Osteocyte (in vitro differentiated cells): ENCODE measurements around the gene EXOC3L4. TPM values are rescaled to one million over a fixed set of nuclear protein-coding genes. Genes with fewer than 3 reads are reported as not detected.

ENCODE experiments used
- DNase-seq: peaks from one replicate; pipeline ENCODE4 v3.0.0; 2021; ENCODE audit warnings: mixed read lengths; ENCODE audit not compliant: unreplicated experiment; ENCODE audit errors: extremely low spot score
- H3K27ac Mint-ChIP-seq: one replicate; pipeline ENCODE4 v1.8.0; 2021; ENCODE audit warnings: mild to moderate bottlenecking, mixed read lengths; ENCODE audit not compliant: unreplicated experiment
- H3K27me3 Mint-ChIP-seq: one replicate; pipeline ENCODE4 v1.8.0; 2021; ENCODE audit warnings: mixed read lengths; ENCODE audit not compliant: unreplicated experiment
- H3K36me3 Mint-ChIP-seq: one replicate; pipeline ENCODE4 v1.8.0; 2021; ENCODE audit warnings: mixed read lengths; ENCODE audit not compliant: unreplicated experiment
- H3K4me1 Mint-ChIP-seq: one replicate; pipeline ENCODE4 v1.8.0; 2021; ENCODE audit warnings: mixed read lengths; ENCODE audit not compliant: unreplicated experiment
- H3K4me3 Mint-ChIP-seq: one replicate; pipeline ENCODE4 v1.8.0; 2021; ENCODE audit warnings: mild to moderate bottlenecking, moderate library complexity, mixed read lengths; ENCODE audit not compliant: unreplicated experiment
- H3K9me3 Mint-ChIP-seq: one replicate; pipeline ENCODE4 v1.8.0; 2021; ENCODE audit warnings: mixed read lengths; ENCODE audit not compliant: unreplicated experiment
- CTCF ChIP-seq: fragments of 200-600 bp; sonication (generic); IDR thresholded peaks from 2 replicates; pipeline ENCODE4 v1.5.0; 2021; ENCODE audit warnings: antibody characterized with exemption, mild to moderate bottlenecking, moderate library complexity
- total RNA-seq: library from RNA; stranded (reverse); gene quantifications from 2 replicates; pipeline ENCODE4 v1.2.1, GENCODE V29; 2021

Gene EXOC3L4
- total RNA-seq, 1 donor from 2014 or later: 0.86 TPM

- H3K36me3 Mint-ChIP-seq: no peaks in the 10 kb centered on the region
- H3K4me1 Mint-ChIP-seq: peaks cover 53% of the 10 kb centered on the region
- no peak overlapping the region for H3K4me3 Mint-ChIP-seq
- no peak for DNase-seq
- no peak for TF ChIP-seq CTCF
- H3K9me3 Mint-ChIP-seq: no peaks in the 10 kb centered on the region
- no peak overlapping the region for H3K27ac Mint-ChIP-seq
- no peaks in the 10 kb centered on the region for H3K27me3 Mint-ChIP-seq
Observed at GRCh38 chr14:103133210-103134140, 39.0 kb downstream of the EXOC3L4 start.

GRCh38 chr14:103134405-103134804 lies 39.9 kb downstream of the EXOC3L4 start:
- no peak overlapping the region for H3K4me3 Mint-ChIP-seq

GRCh38 chr14:103134919-103135318 lies 40.4 kb downstream of the EXOC3L4 start:
- Mint-ChIP-seq H3K4me1 (peaks cover 44% of the 10 kb centered on the region), H3K9me3 (no peaks in the 10 kb centered on the region), H3K4me3 (no peak overlapping the region), H3K36me3 (no peaks in the 10 kb centered on the region), H3K27me3 (no peaks in the 10 kb centered on the region), H3K27ac (no peak overlapping the region)
- TF ChIP-seq CTCF: no peak
- no peak for DNase-seq

More at GRCh38 chr14:103134405-103134804, 39.9 kb downstream of the EXOC3L4 start:
- Mint-ChIP-seq H3K36me3 (no peaks in the 10 kb centered on the region), H3K27ac (no peak overlapping the region), H3K9me3 (no peaks in the 10 kb centered on the region), H3K4me1 (peaks cover 48% of the 10 kb centered on the region), H3K27me3 (no peaks in the 10 kb centered on the region)
- no peak for TF ChIP-seq CTCF
- no peak for DNase-seq

- TF ChIP-seq CTCF: no peak
- Mint-ChIP-seq H3K27me3 (no peaks in the 10 kb centered on the region), H3K36me3 (no peaks in the 10 kb centered on the region), H3K27ac (no peak overlapping the region), H3K4me3 (no peak overlapping the region), H3K4me1 (peaks cover 41% of the 10 kb centered on the region), H3K9me3 (no peaks in the 10 kb centered on the region)
- DNase-seq: no peak
Observed at GRCh38 chr14:103135333-103136260, 41.1 kb downstream of the EXOC3L4 start.
